HG03025 (cell line): ENCODE data around the gene EEA1.

Experiments
- ATAC-seq: cut with Tn5 transposase; IDR thresholded peaks from one replicate; pipeline ENCODE4 v1.9.1; 2021; ENCODE audit warnings: mild to moderate bottlenecking, moderate library complexity; ENCODE audit not compliant: unreplicated experiment, low FRiP score

The EEA1 gene

DNA sequence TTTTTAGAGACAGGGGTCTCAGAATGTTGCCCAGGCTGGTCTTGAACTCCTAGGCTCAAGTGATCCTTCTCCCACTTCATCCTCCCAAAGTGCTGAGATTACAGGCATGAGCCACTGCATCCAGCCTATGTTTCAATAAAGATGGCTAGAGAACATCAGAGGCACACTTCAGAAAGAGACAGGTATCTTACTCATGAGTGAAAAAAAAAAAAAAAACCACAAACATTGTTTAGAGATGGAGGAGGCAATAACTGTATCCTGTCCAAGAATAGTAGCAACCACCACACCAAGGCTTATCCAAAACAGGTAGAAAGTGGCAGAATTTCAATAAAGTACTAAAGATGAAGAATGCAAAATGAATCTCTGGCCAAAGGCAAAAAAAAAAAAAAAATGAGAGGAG lies 30.3 kb downstream of the EEA1 start:
- no peak for ATAC-seq

DNA sequence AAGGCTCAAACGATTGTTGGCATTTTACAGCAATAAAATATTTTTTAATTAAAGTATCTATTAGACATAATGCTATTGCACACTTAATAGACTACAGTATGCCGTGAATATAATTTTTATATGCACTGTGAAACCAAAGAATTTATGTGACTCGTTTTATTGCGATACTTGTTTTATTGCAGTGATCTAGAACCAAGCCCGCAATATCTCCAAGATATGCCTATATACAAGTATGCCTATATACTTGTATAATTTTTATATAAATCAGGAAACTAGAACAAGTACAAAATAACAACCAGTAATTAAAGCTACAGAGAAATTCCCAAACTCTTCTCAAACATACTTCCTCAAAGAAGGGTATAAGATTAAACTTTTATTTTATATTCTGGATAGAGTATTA lies 31.3 kb downstream of the EEA1 start:
- no peak for ATAC-seq

- no peak for ATAC-seq
These were observed 38.4 kb downstream of the EEA1 start for GRCh38 chr12:92890601-92891106.

DNA sequence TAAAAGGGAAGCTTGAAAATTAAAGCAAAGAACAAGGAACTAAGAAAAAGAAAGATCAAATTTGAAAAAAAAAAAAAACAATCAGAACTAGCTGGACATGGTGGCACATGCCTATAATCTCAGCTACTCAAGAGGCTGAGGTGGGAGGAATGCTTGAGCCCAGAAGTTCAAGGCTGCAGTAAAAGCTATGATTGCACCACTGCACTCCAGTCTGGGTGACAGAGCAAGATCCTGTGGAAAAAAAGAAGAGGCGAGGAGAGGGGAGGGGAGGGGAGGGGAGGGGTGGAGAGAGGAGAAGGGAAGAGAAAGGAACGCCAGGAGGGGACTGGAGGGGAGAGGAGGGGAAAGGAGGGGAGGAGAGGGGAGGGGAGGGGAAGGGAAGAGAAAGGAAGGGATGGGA lies 43.0 kb downstream of the EEA1 start:
- ATAC-seq: no peak

DNA sequence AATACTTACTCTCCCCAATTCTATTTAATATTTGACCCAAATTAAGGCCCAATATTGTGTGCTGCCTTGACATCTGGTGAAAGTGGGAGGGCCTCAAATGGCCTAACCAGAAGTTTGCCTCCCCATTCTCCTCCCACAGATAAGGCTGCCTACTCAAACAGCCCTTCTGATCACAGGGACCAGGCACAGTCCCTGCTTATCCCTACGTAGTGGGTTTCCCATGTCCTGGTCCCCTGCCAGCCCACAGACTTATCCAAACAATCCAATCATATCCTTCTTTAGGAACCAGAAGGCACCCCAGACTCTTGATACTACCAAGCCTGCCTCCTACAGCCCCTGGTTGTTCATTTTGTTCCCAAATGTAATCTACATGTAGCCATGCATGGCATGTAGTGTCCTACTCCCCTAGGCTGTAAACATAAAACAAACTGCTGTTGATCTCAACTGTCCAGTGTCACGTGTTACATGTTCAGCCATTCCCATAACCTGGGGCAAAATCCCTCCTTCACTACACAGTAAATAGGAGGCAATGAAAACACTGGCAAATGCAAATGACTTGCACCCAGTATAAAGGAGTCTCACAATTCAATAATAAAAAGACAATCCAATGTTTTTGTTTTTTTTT lies 49.3 kb downstream of the EEA1 start:
- ATAC-seq: no peak

DNA sequence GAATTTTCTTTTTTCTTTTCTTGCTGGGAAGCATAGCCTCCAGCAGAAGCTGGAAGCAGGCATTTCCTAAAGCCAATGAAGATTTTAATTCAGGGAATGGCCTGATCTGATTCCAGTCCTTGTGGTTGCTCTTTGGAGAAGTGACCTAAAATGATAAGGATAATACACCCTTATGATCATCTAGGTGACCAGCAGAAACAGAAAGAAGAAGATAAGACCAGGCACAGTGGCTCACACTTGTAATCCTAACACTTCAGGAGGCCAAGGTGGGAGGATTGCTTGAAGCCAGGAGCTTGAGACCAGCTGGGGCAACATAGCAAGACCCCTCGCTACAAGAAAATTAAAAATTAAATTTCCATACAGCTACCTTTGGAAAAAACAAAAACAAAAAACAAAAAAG lies 51.2 kb downstream of the EEA1 start:
- no peak for ATAC-seq

DNA sequence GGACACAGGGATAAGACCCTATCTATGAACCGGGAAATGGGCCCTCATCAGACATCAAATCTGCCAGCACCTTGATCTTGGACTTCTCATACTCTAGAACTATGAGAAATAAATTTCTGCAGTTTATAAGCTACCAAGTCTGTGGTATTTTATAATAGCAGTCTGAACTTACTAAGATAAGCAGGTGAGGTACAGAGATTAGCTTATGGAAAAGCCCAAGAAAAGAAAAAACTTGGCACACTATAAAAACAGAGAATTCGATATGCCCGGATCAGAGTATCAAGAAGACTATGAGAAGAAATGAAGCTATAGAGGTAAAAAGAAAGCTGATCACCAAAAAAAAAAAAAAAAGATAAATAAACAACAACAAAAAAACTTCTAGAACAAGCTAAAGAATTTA lies 52.6 kb downstream of the EEA1 start:
- ATAC-seq: no peak

GRCh38 chr12:92871116-92871515 lies 58.0 kb downstream of the EEA1 start:
- ATAC-seq: no peak

GRCh38 chr12:92866418-92866817 lies 62.7 kb downstream of the EEA1 start:
- no peak for ATAC-seq

- no peak for ATAC-seq
These were observed 65.8 kb downstream of the EEA1 start for GRCh38 chr12:92863251-92863650.

- no peak for ATAC-seq
These were observed 67.7 kb downstream of the EEA1 start for GRCh38 chr12:92861381-92861780.

- ATAC-seq: no peak
These were observed 68.6 kb downstream of the EEA1 start for GRCh38 chr12:92860521-92860920.

GRCh38 chr12:92859650-92860386 lies 69.3 kb downstream of the EEA1 start:
- ATAC-seq: no peak

- no peak for ATAC-seq
These were observed 71.3 kb downstream of the EEA1 start for GRCh38 chr12:92857818-92858217.

GRCh38 chr12:92854344-92854743 lies 74.8 kb downstream of the EEA1 start:
- no peak for ATAC-seq

DNA sequence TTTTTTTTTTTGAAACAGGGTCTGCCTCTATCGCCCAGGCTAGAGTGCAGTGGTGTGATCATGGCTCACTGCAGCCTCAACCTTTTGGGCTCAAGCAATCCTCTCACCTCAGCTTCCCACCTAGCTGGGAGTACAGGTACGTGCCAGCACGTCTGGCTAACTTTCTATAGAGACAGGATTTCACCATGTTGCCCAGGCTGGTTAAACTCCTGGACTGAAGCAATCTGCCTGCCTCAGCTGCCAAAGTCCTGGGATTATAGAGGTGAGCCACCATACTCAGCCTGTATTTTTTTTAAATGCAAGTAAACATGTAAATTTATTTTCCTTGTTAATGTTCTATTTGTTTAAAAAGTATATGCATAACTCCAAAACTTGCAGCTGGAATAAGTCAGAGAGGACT lies 80.4 kb downstream of the EEA1 start:
- ATAC-seq: no peak

DNA sequence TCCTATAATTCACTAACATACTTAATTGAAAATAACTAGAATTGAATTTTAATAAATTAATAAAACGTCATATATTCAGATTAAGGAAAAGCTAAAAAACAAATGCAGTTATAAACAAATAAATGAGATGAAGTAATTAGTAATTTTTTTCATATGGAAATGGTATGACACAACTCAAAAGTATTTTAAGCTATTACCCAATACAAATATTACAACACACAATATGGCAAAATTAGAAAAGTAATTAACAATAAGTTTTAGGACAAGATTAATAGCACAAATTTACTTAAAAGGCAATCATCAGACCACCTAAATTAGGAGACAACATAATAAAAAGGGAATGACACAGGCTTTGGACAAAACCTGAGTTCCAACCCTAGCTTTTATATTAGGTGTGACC lies 81.7 kb downstream of the EEA1 start:
- ATAC-seq: no peak

DNA sequence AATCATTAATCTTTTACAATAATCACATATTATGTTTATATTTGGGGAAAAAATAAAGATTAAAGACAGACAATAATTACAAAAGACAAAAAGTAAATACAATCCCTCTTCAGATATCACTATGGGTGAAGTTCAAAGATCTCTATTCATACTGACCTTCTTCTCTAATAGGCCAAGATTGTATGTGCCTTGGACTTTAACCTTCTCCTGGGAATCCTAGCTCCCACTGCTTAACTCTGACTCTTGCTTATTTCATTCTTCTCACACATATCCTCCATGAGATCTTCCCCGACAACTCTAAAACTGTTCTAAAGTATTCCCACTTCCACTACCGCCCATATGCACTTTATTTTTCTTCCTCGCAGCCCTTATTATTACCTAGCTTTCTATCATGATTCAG lies 83.8 kb downstream of the EEA1 start:
- no peak for ATAC-seq

GRCh38 chr12:92844151-92844763 lies 84.8 kb downstream of the EEA1 start:
- no peak for ATAC-seq

- no peak for ATAC-seq
These were observed 99.3 kb downstream of the EEA1 start for GRCh38 chr12:92829686-92830282.

DNA sequence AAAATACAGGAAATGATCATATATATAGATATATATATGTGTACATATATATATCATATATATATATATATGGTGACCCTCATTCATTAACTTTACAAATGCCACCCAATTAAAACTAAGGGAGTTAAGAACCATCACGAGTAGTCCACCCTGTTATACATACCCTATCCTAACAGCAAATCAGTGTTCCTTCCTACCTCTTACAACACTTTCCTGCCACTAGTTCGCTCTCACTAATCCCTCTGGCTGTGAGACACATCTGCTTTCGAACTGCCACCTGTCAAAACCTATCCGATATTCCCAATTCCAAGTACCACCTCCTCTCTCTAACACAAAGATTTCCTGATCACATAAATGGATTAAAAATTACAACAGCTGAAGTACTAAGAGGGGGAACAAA lies 100.5 kb downstream of the EEA1 start:
- no peak for ATAC-seq
